Measurements from ENCODE around the gene SART1.

The SART1 gene

GRCh38 chr11:65968600-65969482, 7.3 kb downstream of the SART1 start:
- DNase-seq, result no peak

- no peak for DNase-seq
These were observed 10.6 kb downstream of the SART1 start for GRCh38 chr11:65972116-65972515.

GRCh38 chr11:65973439-65974110, 12.0 kb downstream of the SART1 start:
- DNase-seq, result no peak

GRCh38 chr11:65975771-65976170, 14.2 kb downstream of the SART1 start:
- DNase-seq, result no peak

GRCh38 chr11:65976216-65977176, 15.0 kb downstream of the SART1 start:
- no peak for DNase-seq

GRCh38 chr11:65977621-65978390, 16.3 kb downstream of the SART1 start:
- no peak for DNase-seq

GRCh38 chr11:65978391-65979238, 17.1 kb downstream of the SART1 start:
- DNase-seq, result no peak

- no peak for DNase-seq
These were observed 17.8 kb downstream of the SART1 start for GRCh38 chr11:65979261-65979759.

- no peak for DNase-seq
These were observed 19.7 kb downstream of the SART1 start for GRCh38 chr11:65981101-65981740.

GRCh38 chr11:65981972-65982823, 20.7 kb downstream of the SART1 start:
- DNase-seq, result no peak

- DNase-seq, result no peak
These were observed 21.5 kb downstream of the SART1 start for GRCh38 chr11:65982824-65983588.

GRCh38 chr11:65983589-65983987, 22.1 kb downstream of the SART1 start:
- DNase-seq, result no peak

GRCh38 chr11:65987336-65987735, 25.8 kb downstream of the SART1 start:
- DNase-seq, result no peak

GRCh38 chr11:65988791-65989592, 27.5 kb downstream of the SART1 start:
- peak; percentile 90 to 93 for DNase-seq

- no peak for DNase-seq
These were observed 30.5 kb downstream of the SART1 start for GRCh38 chr11:65992056-65992455.

- no peak for DNase-seq
These were observed 35.8 kb downstream of the SART1 start for GRCh38 chr11:65997286-65997685.

- DNase-seq, result peak; percentile 93 to 94
These were observed 40.6 kb downstream of the SART1 start, which contains the start of the genes BANF1 and EIF1AD for GRCh38 chr11:66001942-66002647. Gene BANF1 (plus strand): TSS chr11:66002503. CDS start chr11:66003251, 748 bp downstream. Gene EIF1AD (minus strand): TSS chr11:66002157. CDS start chr11:66000389, 1,768 bp downstream.
